ENCODE measurements around the gene RAB30. TPM values are rescaled to one million over a fixed set of nuclear protein-coding genes. Genes with fewer than 3 reads are reported as not detected.
A peak's percentile ranks its signal among the peaks of the same experiment; 100 is the strongest.

The RAB30 gene
- total and polyA plus RNA-seq, 9 of the 15 experiments (the other 6 are each of a cell fraction or from before 2014, with no cell fraction given), result 0.29 to 1.3 (median 1.0) TPM

DNA sequence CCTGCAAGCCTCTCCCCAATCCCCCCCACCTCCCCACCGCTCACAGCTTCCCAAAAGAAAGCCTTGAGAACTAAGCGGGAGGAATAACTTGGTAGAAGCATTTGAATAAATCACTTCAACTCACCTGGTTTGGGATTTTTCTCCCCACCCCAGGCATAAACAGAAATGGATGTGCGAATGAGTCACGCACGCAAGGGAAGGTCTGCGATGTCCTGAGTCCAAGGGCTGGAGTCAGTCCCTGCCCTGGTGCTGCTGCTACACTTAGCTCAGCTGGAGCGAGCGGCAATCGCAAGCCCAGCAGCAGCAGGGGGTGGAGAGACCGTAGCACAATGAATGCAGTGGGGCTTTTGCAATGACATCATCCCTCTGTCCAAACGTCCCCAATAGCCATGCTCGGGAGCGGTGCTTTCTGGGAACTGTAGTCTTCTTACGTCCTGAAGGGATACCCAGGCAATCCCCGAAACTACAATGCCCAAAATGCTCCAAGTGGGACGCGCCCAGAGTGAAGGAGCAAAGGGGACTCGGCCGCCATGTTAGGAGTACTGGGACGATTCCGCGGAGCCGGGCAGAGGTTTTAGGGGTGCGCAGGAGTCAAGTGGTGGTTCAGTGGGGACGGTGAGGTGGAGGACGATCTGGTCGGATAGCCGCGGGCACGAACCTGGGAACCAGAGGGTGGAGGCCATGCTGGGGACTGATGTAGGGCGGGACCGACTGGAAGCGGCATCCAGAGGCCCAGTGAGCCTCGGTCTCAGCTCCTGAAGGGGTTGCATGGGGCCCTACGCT lies at the start of gene RAB30 (continued):
- TF ChIP-seq, protein P1, sequence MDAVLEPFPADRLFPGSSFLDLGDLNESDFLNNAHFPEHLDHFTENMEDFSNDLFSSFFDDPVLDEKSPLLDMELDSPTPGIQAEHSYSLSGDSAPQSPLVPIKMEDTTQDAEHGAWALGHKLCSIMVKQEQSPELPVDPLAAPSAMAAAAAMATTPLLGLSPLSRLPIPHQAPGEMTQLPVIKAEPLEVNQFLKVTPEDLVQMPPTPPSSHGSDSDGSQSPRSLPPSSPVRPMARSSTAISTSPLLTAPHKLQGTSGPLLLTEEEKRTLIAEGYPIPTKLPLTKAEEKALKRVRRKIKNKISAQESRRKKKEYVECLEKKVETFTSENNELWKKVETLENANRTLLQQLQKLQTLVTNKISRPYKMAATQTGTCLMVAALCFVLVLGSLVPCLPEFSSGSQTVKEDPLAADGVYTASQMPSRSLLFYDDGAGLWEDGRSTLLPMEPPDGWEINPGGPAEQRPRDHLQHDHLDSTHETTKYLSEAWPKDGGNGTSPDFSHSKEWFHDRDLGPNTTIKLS (IDR thresholded peaks at IDR 0.05; ENCODE audit: borderline replicate concordance, low read depth), result peak; percentile 86
- TF ChIP-seq TAF15 (IDR thresholded peaks at IDR 0.05; ENCODE audit: low read depth, low read length) (no peak), FOXK2 (conservative IDR thresholded peaks at IDR 0.05 in 1 of 2, IDR thresholded peaks at IDR 0.05 in 1 of 2; ENCODE audit: low read depth in 2 of 2) (peak; percentile 16 to 47; a peak in 1 of 4 replicates), EP300 (IDR thresholded peaks at IDR 0.05; ENCODE audit: low read length) (peak; percentile 23; the same call in 1 of the 2 replicates), MYC (IDR thresholded peaks at IDR 0.05; ENCODE audit: low read depth, low read length) (peak; percentile 84), MYC (CRISPR knock-in tag; IDR thresholded peaks at IDR 0.05; ENCODE audit: borderline replicate concordance, low read depth) (peak; percentile 74; the same call in 1 of the 2 replicates), PML (IDR thresholded peaks at IDR 0.05; ENCODE audit: low read length) (peak; percentile 80; the same call in 1 of the 2 replicates), TRIM28 (IDR thresholded peaks at IDR 0.05) (no peak), NEUROD1 (IDR thresholded peaks at IDR 0.05; ENCODE audit: borderline replicate concordance, low read depth, low read length, partially characterized antibody) (no peak), HMGXB4 (CRISPR knock-in tag; IDR thresholded peaks at IDR 0.05) (no peak), BRD9 (IDR thresholded peaks at IDR 0.05; ENCODE audit: low read depth, partially characterized antibody) (peak; percentile 87), ADNP (tag; IDR thresholded peaks at IDR 0.05) (no peak), ZBTB11 (CRISPR knock-in tag; IDR thresholded peaks at IDR 0.05) (peak in 1 of 3 experiments; percentile 75; a peak in 1 of 6 replicates), STAT5B (CRISPR knock-in tag; IDR thresholded peaks at IDR 0.05) (no peak), NBN (IDR thresholded peaks at IDR 0.05; ENCODE audit: low read depth) (peak; percentile 52; the same call in 1 of the 2 replicates)
- TF ChIP-seq, protein P2, sequence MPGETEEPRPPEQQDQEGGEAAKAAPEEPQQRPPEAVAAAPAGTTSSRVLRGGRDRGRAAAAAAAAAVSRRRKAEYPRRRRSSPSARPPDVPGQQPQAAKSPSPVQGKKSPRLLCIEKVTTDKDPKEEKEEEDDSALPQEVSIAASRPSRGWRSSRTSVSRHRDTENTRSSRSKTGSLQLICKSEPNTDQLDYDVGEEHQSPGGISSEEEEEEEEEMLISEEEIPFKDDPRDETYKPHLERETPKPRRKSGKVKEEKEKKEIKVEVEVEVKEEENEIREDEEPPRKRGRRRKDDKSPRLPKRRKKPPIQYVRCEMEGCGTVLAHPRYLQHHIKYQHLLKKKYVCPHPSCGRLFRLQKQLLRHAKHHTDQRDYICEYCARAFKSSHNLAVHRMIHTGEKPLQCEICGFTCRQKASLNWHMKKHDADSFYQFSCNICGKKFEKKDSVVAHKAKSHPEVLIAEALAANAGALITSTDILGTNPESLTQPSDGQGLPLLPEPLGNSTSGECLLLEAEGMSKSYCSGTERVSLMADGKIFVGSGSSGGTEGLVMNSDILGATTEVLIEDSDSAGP (CRISPR knock-in tag; IDR thresholded peaks at IDR 0.05), result no peak
- TF ChIP-seq, protein P3, sequence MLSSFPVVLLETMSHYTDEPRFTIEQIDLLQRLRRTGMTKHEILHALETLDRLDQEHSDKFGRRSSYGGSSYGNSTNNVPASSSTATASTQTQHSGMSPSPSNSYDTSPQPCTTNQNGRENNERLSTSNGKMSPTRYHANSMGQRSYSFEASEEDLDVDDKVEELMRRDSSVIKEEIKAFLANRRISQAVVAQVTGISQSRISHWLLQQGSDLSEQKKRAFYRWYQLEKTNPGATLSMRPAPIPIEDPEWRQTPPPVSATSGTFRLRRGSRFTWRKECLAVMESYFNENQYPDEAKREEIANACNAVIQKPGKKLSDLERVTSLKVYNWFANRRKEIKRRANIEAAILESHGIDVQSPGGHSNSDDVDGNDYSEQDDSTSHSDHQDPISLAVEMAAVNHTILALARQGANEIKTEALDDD (IDR thresholded peaks at IDR 0.05), result no peak; the same call in 1 of the 2 replicates
